ENCODE results near the gene GGT5.
"Not testable (repeated sequence)": the region's sequence is repeated elsewhere in the genome, so short reads cannot be mapped to it uniquely, and the experiment has no call there.

The GGT5 gene

DNA sequence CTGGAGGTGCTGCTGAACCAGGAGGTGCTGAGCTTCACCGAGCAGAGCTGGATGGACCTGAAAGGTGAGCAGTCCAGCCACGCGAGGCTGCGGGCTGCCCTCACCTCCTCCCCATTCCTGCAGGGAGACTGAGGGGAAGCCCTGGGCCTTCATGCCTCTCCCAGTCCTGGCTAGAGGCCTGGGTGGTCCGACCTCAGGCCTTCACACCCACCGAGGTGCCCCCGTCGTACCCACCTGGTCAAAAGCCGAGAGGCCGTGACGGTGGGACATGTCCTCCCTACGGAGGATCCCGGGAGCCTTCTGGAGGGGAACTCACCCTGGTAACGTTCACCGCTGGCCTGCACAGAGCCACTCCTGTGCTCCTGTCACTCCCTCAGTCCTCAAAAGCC lies 58.5 kb downstream of the GGT5 start:
- POLR2A ChIA-PET, result no interaction called here
- no peak for DNase-seq (ENCODE audit: extremely low spot score)
- CTCF ChIA-PET, result interaction anchor here (2.0 kb wide), 1 partner anchor 11 kb away, joined by 6 read pairs; no protein-coding TSS in a partner anchor
- TF ChIP-seq, protein P1, sequence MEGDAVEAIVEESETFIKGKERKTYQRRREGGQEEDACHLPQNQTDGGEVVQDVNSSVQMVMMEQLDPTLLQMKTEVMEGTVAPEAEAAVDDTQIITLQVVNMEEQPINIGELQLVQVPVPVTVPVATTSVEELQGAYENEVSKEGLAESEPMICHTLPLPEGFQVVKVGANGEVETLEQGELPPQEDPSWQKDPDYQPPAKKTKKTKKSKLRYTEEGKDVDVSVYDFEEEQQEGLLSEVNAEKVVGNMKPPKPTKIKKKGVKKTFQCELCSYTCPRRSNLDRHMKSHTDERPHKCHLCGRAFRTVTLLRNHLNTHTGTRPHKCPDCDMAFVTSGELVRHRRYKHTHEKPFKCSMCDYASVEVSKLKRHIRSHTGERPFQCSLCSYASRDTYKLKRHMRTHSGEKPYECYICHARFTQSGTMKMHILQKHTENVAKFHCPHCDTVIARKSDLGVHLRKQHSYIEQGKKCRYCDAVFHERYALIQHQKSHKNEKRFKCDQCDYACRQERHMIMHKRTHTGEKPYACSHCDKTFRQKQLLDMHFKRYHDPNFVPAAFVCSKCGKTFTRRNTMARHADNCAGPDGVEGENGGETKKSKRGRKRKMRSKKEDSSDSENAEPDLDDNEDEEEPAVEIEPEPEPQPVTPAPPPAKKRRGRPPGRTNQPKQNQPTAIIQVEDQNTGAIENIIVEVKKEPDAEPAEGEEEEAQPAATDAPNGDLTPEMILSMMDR (IDR thresholded peaks at IDR 0.05; ENCODE audit: control extremely low read depth, extremely low read depth, low read depth, missing control alignments), result no peak

DNA sequence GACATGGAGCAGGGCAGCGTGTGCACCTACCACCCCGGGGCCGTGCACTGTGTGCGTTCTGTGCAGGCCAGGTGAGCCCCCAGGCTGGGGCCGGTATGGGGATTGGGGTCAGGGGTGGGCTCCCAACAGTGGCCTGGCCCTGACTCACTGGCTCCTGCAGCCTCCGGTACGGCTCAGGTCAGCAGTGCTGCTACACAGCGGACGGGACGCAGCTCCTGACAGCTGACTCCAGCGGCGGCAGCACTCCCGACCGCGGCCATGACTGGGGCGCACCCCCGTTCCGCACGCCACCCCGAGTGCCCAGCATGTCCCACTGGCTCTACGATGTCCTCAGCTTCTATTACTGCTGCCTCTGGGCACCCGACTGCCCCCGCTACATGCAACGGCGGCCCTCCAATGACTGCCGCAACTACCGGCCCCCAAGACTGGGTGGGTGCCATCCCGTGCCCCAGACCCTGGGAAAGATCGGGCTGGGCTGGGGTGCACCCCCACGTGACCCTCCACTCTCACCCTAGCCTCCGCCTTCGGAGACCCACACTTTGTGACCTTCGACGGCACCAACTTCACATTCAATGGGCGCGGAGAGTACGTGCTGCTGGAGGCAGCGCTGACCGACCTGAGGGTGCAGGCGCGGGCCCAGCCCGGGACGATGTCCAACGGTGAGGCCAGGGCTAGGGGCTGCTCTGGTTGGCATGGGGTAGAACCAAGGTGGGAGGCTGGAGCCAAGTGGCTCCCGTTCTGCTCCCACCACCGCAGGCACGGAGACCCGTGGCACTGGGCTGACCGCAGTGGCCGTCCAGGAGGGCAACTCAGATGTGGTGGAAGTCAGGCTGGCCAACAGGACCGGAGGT lies 59.2 kb downstream of the GGT5 start:
- TF ChIP-seq, protein P1 (IDR thresholded peaks at IDR 0.05; ENCODE audit: control extremely low read depth, extremely low read depth, low read depth, missing control alignments), result no peak
- ChIA-PET CTCF (interaction anchor here (2.0 kb wide), 1 partner anchor 11 kb away, joined by 6 read pairs; no protein-coding TSS in a partner anchor), POLR2A (no interaction called here)
- no peak for DNase-seq (ENCODE audit: extremely low spot score)

DNA sequence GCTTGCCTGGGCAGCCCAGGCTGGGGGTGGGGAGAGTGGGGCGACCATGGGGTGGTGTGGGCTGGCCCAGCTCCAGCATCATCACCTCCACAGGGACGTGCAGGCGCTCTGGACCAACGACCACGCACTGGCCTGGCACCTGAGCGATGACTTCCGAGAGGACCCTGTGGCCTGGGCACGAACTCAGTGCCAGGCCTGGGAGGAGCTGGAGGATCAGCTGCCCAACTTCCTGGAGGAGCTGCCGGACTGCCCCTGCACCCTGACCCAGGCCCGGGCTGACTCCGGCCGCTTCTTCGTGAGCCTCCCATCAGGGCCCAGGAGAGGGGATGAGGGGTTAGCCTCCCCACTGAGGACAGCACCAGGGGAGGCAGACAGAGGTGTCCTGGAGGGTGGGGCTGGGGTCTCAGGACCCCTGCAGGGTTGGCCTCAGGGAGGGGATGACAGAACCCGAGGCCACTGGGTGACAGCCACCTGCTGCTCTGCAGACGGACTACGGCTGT lies 59.8 kb downstream of the GGT5 start:
- POLR2A ChIA-PET, result no interaction called here
- TF ChIP-seq, protein P1 (IDR thresholded peaks at IDR 0.05; ENCODE audit: control extremely low read depth, extremely low read depth, low read depth, missing control alignments), result no peak
- CTCF ChIA-PET, result interaction anchor here (1.1 kb wide), 1 partner anchor 33 kb away, joined by 3 read pairs; no protein-coding TSS in a partner anchor
- DNase-seq (ENCODE audit: extremely low spot score), result no peak

DNA sequence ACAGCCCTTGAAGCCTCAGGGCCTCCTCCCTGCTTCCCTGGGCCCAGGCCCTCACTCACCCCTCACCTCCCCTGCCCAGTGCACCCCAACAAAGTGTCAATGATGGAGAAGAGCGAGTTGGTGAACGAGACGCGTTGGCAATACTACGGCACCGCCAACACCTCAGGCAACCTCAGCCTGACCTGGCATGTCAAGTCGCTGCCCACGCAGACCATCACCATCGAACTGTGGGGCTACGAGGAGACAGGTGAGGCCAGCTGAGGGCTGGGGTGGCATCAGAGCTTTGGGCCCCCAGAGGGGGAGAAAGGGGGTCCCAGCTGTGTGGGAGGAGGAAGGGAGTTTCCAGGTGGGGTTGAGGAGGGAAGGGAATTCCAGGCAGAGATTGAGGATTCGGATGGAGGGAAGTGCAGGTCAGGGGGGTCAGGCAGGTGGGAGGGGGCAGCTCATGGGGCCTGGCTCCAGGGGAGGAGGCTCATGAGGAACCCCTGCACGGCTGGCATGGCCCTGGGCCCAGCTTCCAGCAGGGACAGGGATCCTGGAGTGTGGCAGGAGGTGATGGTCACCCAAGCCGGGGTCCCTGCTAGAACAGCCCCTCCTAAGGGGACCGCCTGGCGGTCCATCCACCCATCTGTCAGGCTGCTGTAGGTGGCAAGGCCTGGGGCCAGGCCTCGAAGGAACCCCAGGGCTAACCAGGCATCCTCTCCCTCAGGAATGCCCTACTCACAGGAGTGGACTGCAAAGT lies 60.7 kb downstream of the GGT5 start:
- CTCF ChIA-PET, result interaction anchor here (1.1 to 1.3 kb wide), 2 partner anchors 9 to 34 kb away, joined by 3 to 4 read pairs; no protein-coding TSS in a partner anchor

DNA sequence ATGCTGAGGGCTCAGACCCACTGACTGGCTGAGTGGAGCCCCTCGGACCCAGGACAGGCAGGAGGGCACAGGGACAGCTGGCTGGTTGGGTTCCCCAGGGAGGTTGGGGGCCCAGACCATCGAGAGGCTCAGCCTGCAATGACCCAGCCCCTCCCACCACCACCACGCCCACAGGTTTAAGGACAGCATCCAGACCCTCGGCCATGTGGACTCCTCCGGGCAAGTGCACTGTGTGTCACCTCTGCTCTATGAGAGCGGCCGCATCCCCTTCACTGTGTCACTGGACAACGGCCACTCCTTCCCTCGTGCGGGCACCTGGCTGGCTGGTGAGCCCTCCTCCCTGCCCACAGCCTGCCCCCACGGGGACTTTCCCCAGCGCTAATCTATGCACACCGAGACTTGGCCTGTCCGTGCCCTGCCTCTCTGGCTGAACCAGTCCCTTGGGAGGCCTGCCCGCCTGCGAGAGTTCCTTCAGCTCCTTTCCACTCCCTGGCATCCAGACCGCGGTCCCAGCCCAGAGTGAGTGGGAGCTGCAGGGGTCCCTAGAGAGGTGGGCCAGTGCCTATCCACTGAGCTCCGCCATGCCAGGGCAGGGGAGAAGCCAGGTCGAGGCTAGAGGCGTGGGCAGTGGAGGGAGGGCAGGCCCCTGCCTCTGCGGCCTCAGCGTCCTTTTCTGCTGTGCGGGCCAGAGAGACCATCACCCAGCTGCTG lies 61.4 kb downstream of the GGT5 start:
- no peak for DNase-seq (ENCODE audit: extremely low spot score)
- ChIA-PET POLR2A (no interaction called here), CTCF (interaction anchor here (1.2 to 1.3 kb wide), 2 partner anchors 8 to 24 kb away, joined by 3 to 4 read pairs; no protein-coding TSS in a partner anchor)
- TF ChIP-seq, protein P1 (IDR thresholded peaks at IDR 0.05; ENCODE audit: control extremely low read depth, extremely low read depth, low read depth, missing control alignments), result no peak

More for the DNA sequence above, 60.7 kb downstream of the GGT5 start:
- POLR2A ChIA-PET, result no interaction called here
- DNase-seq (ENCODE audit: extremely low spot score), result no peak
- TF ChIP-seq, protein P1 (IDR thresholded peaks at IDR 0.05; ENCODE audit: control extremely low read depth, extremely low read depth, low read depth, missing control alignments), result no peak

DNA sequence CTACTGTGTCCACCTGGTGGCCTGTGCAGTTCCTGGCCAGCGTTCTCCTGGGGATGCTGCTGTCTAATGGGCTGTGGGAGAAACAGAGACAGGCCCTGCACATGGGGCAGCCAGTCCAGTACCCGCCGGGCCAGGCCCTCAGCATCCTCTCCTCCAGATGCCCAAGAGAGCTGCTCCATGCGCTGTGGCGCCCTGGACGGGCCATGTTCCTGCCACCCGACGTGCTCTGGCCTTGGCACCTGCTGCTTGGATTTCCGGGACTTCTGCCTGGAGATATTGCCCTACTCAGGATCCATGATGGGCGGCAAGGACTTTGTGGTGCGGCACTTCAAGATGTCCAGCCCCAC lies 62.0 kb downstream of the GGT5 start:
- POLR2A ChIA-PET; DNase-seq (ENCODE audit: extremely low spot score): not testable (repeated sequence)
- CTCF ChIA-PET, result interaction anchor here (1.2 kb wide), 1 partner anchor 24 kb away, joined by 3 read pairs; no protein-coding TSS in a partner anchor

Measured in GM10248 (cell line).